CD4-positive, alpha-beta T cell treated with Interleukin-12 subunit alpha and Interleukin-12 subunit beta, for 1 hour (primary cell): ENCODE results near the gene FOXC1.

ENCODE experiments used
- DNase-seq: peaks from one replicate; pipeline ENCODE4 v3.0.0-alpha.2; 2020

Gene FOXC1

GRCh38 chr6:1624851-1625781 lies 15.4 kb downstream of the FOXC1 start:
- DNase-seq, result no peak

- no peak for DNase-seq
Measured at GRCh38 chr6:1625794-1626435, 16.2 kb downstream of the FOXC1 start.

GRCh38 chr6:1626481-1626880 lies 16.8 kb downstream of the FOXC1 start:
- no peak for DNase-seq

- no peak for DNase-seq
Measured at GRCh38 chr6:1627827-1628560, 18.3 kb downstream of the FOXC1 start.

GRCh38 chr6:1629316-1629715 lies 19.6 kb downstream of the FOXC1 start:
- DNase-seq, result no peak

- DNase-seq, result no peak
Measured at GRCh38 chr6:1630212-1630770, 20.6 kb downstream of the FOXC1 start.

- no peak for DNase-seq
Measured at GRCh38 chr6:1630771-1631217, 21.1 kb downstream of the FOXC1 start.

- no peak for DNase-seq
Measured at GRCh38 chr6:1631251-1631650, 21.5 kb downstream of the FOXC1 start.

GRCh38 chr6:1633366-1634021 lies 23.8 kb downstream of the FOXC1 start:
- DNase-seq, result no peak

- DNase-seq, result no peak
Measured at GRCh38 chr6:1634081-1634480, 24.4 kb downstream of the FOXC1 start.

GRCh38 chr6:1635305-1636010 lies 25.7 kb downstream of the FOXC1 start:
- no peak for DNase-seq

- DNase-seq, result no peak
Measured at GRCh38 chr6:1636272-1636825, 26.6 kb downstream of the FOXC1 start.

- DNase-seq, result no peak
Measured at GRCh38 chr6:1636971-1637871, 27.5 kb downstream of the FOXC1 start.

GRCh38 chr6:1639430-1639829 lies 29.7 kb downstream of the FOXC1 start:
- no peak for DNase-seq

- no peak for DNase-seq
Measured at GRCh38 chr6:1640476-1640875, 30.8 kb downstream of the FOXC1 start.

GRCh38 chr6:1641343-1641885 lies 31.7 kb downstream of the FOXC1 start:
- DNase-seq, result no peak

GRCh38 chr6:1643111-1643510 lies 33.4 kb downstream of the FOXC1 start:
- no peak for DNase-seq

- no peak for DNase-seq
Measured at GRCh38 chr6:1643830-1644445, 34.2 kb downstream of the FOXC1 start.

GRCh38 chr6:1644516-1645060 lies 34.9 kb downstream of the FOXC1 start:
- DNase-seq, result no peak
